Measurements from ENCODE around the gene NPAT.
"Not testable (repeated sequence)": the region's sequence is repeated elsewhere in the genome, so short reads cannot be mapped to it uniquely, and the experiment has no call there.

The NPAT gene

GRCh38 chr11:108135845-108136544, 86.4 kb downstream of the NPAT start:
- Histone ChIP-seq H3K27ac (no peak overlapping the region), H3K4me1 (peaks cover 0 to 1% (median 0%) of the 10 kb centered on the region in 4 donors), H3K9me3 (no peaks in the 10 kb centered on the region), H3K27me3 (no peaks in the 10 kb centered on the region), H3K36me3 (peaks cover 47 to 85% (median 67%) of the 10 kb centered on the region in 3 donors), H3K4me3 (no peak overlapping the region)
- TF ChIP-seq CTCF (IDR thresholded peaks at IDR 0.05) = no peak
- intact Hi-C loops (cut with DNase I; ENCODE audit: low total_unique reads) = no loop called here
- DNase-seq = no peak

- intact Hi-C loops (cut with DNase I; ENCODE audit: low total_unique reads); DNase-seq; H3K27me3 ChIP-seq; H3K4me1 ChIP-seq; H3K27ac ChIP-seq; H3K4me3 ChIP-seq; H3K9me3 ChIP-seq: not testable (repeated sequence)
- peaks cover 26 to 71% (median 48%) of the 10 kb centered on the region in 3 donors for H3K36me3 ChIP-seq
These were observed 89.4 kb downstream of the NPAT start for GRCh38 chr11:108132993-108133538.

- no peak for TF ChIP-seq CTCF (IDR thresholded peaks at IDR 0.05)
- Histone ChIP-seq H3K4me1 (peaks cover 0 to 8% (median 3%) of the 10 kb centered on the region in 4 donors), H3K36me3 (peaks cover 25 to 62% (median 43%) of the 10 kb centered on the region in 3 donors), H3K4me3 (no peak overlapping the region), H3K27me3 (no peaks in the 10 kb centered on the region), H3K27ac (no peak overlapping the region), H3K9me3 (no peaks in the 10 kb centered on the region)
- intact Hi-C loops (cut with DNase I; ENCODE audit: low total_unique reads) = no loop called here
- DNase-seq = no peak
These were observed 90.4 kb downstream of the NPAT start for GRCh38 chr11:108131993-108132392.

- Histone ChIP-seq H3K27ac (no peak overlapping the region), H3K9me3 (no peaks in the 10 kb centered on the region), H3K4me3 (no peak overlapping the region), H3K27me3 (no peaks in the 10 kb centered on the region), H3K36me3 (peaks cover 8 to 33% (median 16%) of the 10 kb centered on the region in 3 donors), H3K4me1 (peaks cover 0 to 22% (median 9%) of the 10 kb centered on the region in 4 donors)
- DNase-seq = no peak
- TF ChIP-seq CTCF (IDR thresholded peaks at IDR 0.05) = no peak
- intact Hi-C loops (cut with DNase I; ENCODE audit: low total_unique reads) = no loop called here
These were observed 93.7 kb downstream of the NPAT start for GRCh38 chr11:108128772-108129171.

- Histone ChIP-seq H3K4me3 (no peak overlapping the region), H3K27me3 (no peaks in the 10 kb centered on the region), H3K36me3 (peaks cover 8 to 17% (median 8%) of the 10 kb centered on the region in 3 donors), H3K9me3 (no peaks in the 10 kb centered on the region), H3K27ac (no peak overlapping the region), H3K4me1 (peaks cover 0 to 36% (median 23%) of the 10 kb centered on the region in 4 donors)
- no peak for DNase-seq
- intact Hi-C loops (cut with DNase I; ENCODE audit: low total_unique reads) = no loop called here
- TF ChIP-seq CTCF (IDR thresholded peaks at IDR 0.05) = no peak
These were observed 97.3 kb downstream of the NPAT start for GRCh38 chr11:108125096-108125495.

GRCh38 chr11:108122166-108122628, 100.2 kb downstream of the NPAT start:
- no peak for TF ChIP-seq CTCF (IDR thresholded peaks at IDR 0.05)
- Histone ChIP-seq H3K4me1 (peaks cover 0 to 36% (median 22%) of the 10 kb centered on the region in 4 donors), H3K9me3 (no peaks in the 10 kb centered on the region), H3K27me3 (no peaks in the 10 kb centered on the region), H3K36me3 (no peaks in the 10 kb centered on the region), H3K27ac (peak overlapping the region; percentile 98), H3K4me3 (peak overlapping the region; percentile 84 to 87)
- intact Hi-C loops (cut with DNase I; ENCODE audit: low total_unique reads) = loop anchor here (5.0 kb wide), 1 partner anchor 100 kb away; the partner anchor contains the start of genes ATM and NPAT
- DNase-seq = peak in 1 of 2 donors; percentile 68

Measured in tibial artery (tissue), 4 donors.